HG02678 (cell line): ENCODE results near the gene FAM151A.

Source experiments
- ATAC-seq: cut with Tn5 transposase; IDR thresholded peaks from one replicate; pipeline ENCODE4 v1.9.1; 2021; ENCODE audit warnings: mild to moderate bottlenecking, moderate library complexity; ENCODE audit not compliant: unreplicated experiment

The FAM151A gene

GRCh38 chr1:54623216-54624007, at the start of gene FAM151A:
TSS of gene FAM151A (minus strand) at chr1:54623525. CDS start at chr1:54623395, 130 bp downstream.
- no peak for ATAC-seq

- peak; percentile 73 for ATAC-seq
Measured at GRCh38 chr1:54671985-54672608, 48.8 kb upstream of the FAM151A start.

GRCh38 chr1:54668567-54668966, 45.2 kb upstream of the FAM151A start:
- no peak for ATAC-seq

- ATAC-seq = no peak
Measured at GRCh38 chr1:54667797-54668196, 44.5 kb upstream of the FAM151A start.

GRCh38 chr1:54666333-54666732, 43.0 kb upstream of the FAM151A start:
- ATAC-seq = no peak

GRCh38 chr1:54665852-54666251, 42.5 kb upstream of the FAM151A start:
- ATAC-seq = no peak

GRCh38 chr1:54664364-54664763, 41.0 kb upstream of the FAM151A start:
- ATAC-seq = no peak

GRCh38 chr1:54663725-54664124, 40.4 kb upstream of the FAM151A start:
- ATAC-seq = no peak

GRCh38 chr1:54658164-54658913, 35.0 kb upstream of the FAM151A start:
- no peak for ATAC-seq

GRCh38 chr1:54653036-54653435, 29.7 kb upstream of the FAM151A start:
- no peak for ATAC-seq

- no peak for ATAC-seq
Measured at GRCh38 chr1:54652168-54652567, 28.8 kb upstream of the FAM151A start.

GRCh38 chr1:54651608-54652007, 28.3 kb upstream of the FAM151A start:
- ATAC-seq = no peak

GRCh38 chr1:54650417-54650816, 27.1 kb upstream of the FAM151A start:
- no peak for ATAC-seq

- no peak for ATAC-seq
Measured at GRCh38 chr1:54649921-54650320, 26.6 kb upstream of the FAM151A start.

- ATAC-seq = no peak
Measured at GRCh38 chr1:54649130-54649898, 26.0 kb upstream of the FAM151A start.

- no peak for ATAC-seq
Measured at GRCh38 chr1:54645806-54646676, 22.7 kb upstream of the FAM151A start.

- no peak for ATAC-seq
Measured at GRCh38 chr1:54643736-54644135, 20.4 kb upstream of the FAM151A start.

- ATAC-seq = no peak
Measured at GRCh38 chr1:54640863-54641836, 17.8 kb upstream of the FAM151A start, which contains the start of gene MROH7. TSS of gene MROH7 (plus strand) at chr1:54641786. CDS start at chr1:54652927, 11,141 bp downstream.

- no peak for ATAC-seq
Measured at GRCh38 chr1:54640361-54640760, 17.0 kb upstream of the FAM151A start.
